HG03571 (cell line): ENCODE results near the gene LYSMD1.

Source experiments
- ATAC-seq: cut with Tn5 transposase; IDR thresholded peaks from one replicate; pipeline ENCODE4 v1.9.1; 2021; ENCODE audit not compliant: unreplicated experiment

The LYSMD1 gene

GRCh38 chr1:151142411-151143056, 23.2 kb downstream of the LYSMD1 start:
- ATAC-seq = no peak

GRCh38 chr1:151137789-151138188, 27.9 kb downstream of the LYSMD1 start:
- ATAC-seq = no peak

GRCh38 chr1:151135433-151136385, 30.0 kb downstream of the LYSMD1 start:
- no peak for ATAC-seq

GRCh38 chr1:151134991-151135390, 30.7 kb downstream of the LYSMD1 start:
- no peak for ATAC-seq

GRCh38 chr1:151134396-151134795, 31.3 kb downstream of the LYSMD1 start:
- no peak for ATAC-seq

- ATAC-seq = no peak
These were observed 32.5 kb downstream of the LYSMD1 start for GRCh38 chr1:151133018-151133806.

- no peak for ATAC-seq
These were observed 33.2 kb downstream of the LYSMD1 start for GRCh38 chr1:151132335-151133017.

- no peak for ATAC-seq
These were observed 33.9 kb downstream of the LYSMD1 start for GRCh38 chr1:151131701-151132334.

- ATAC-seq = no peak
These were observed 34.6 kb downstream of the LYSMD1 start for GRCh38 chr1:151130987-151131586.

GRCh38 chr1:151128800-151129199, 36.9 kb downstream of the LYSMD1 start:
- ATAC-seq = no peak

GRCh38 chr1:151124763-151125403, 40.8 kb downstream of the LYSMD1 start:
- ATAC-seq = no peak

- no peak for ATAC-seq
These were observed 51.8 kb downstream of the LYSMD1 start for GRCh38 chr1:151113877-151114276.
